NCI-H748 (cell line): ENCODE measurements around the gene KBTBD12.

Source experiments
- DNase-seq: peaks from one replicate; lab custom pipeline; 2025; ENCODE audit not compliant: unreplicated experiment; lab: John Stamatoyannopoulos, UW

Gene KBTBD12

DNA sequence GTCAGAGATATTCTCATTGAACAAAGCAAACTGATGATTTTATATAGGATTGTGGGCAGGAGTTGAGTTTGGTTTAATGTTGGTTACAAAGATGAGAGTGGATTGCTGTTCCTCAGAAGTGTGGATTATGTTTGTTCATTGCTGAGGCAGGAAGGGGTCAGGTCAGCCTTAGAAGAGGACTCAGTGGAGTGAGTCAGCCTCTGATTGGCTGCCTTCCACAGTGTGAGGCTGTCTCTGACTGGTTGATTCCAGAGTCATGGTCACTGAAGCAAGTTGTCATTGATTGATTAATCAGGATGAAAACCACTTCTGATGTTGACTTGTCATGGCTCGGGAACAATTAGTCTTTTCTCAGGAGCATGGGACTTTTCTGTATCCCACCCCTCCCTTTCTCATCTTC, 36.2 kb downstream of the KBTBD12 start:
- no peak for DNase-seq

- DNase-seq, result no peak
These were observed 38.3 kb downstream of the KBTBD12 start for GRCh38 chr3:127953091-127954035.

- no peak for DNase-seq
These were observed 39.6 kb downstream of the KBTBD12 start for GRCh38 chr3:127954640-127955039.

DNA sequence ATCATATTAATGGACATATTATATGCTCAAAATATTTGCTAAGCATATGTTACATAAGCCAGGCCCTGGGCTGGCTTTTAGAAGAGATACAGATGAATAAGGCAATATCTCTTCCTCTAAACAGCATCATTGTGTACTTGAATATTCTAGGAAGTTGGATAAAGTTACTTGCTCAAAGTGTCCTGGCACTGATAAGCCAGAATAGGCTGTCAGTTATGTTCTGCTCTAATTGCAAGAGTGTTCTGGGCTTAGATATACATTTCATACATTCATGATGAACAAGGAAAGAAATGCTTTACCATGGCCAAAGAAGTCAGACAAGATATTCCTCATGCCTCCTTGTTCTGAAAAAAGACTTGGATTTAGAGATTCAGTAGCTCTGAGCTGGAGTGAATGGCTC, 40.7 kb downstream of the KBTBD12 start:
- DNase-seq, result no peak

- DNase-seq, result no peak
These were observed 44.0 kb downstream of the KBTBD12 start for GRCh38 chr3:127959041-127959440.

DNA sequence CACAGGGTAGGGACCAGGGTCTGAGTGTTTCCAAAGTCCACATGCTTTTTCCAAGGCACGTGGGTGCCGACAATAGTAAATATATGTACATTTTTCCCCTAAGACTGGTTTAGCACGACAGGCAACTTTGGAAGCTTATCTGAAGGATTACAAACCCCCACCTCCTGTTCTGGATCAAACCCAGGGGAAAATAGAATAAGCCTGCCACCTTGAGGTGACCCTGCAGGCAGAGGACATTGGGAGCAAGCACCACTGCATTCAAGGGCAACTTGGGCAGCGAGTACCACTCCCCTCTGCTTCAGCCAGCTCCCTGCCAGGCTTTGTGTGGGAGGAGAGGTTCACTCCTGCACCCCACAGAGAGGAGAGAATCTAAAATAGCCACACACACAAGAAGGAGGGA, 44.8 kb downstream of the KBTBD12 start:
- peak; percentile 45 for DNase-seq

DNA sequence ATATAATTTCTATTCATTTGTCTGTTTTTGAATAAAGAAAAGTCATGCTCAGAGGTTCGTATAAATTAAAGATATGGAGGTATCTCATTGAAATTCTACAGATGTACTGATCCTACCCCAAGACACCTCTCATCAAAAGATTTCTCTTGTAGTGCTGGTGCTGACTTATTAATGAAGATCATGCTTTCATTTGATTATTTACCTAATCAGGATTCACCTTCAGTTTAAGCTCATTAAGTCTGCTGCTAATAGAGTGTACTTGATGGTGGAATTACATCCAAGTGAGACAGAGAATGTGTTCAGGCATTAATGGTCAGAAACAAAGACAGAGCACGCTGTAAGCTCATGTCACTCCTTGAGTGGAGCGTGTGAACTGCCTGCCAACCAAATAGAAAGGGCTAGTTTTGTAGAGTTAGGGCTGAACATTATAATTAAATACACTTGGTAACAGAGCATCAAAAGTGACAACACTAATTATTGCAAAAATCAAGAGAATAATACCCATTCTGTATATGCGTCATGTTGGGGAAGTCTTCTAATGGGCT, 45.5 kb downstream of the KBTBD12 start:
- no peak for DNase-seq

GRCh38 chr3:127961124-127961523, 46.1 kb downstream of the KBTBD12 start:
- DNase-seq, result no peak

- DNase-seq, result peak; percentile 4
These were observed 46.9 kb downstream of the KBTBD12 start for GRCh38 chr3:127961963-127962362.

- DNase-seq, result no peak
These were observed 47.9 kb downstream of the KBTBD12 start for GRCh38 chr3:127962937-127963336.

GRCh38 chr3:127964053-127964452, 49.0 kb downstream of the KBTBD12 start:
- peak; percentile 60 for DNase-seq

DNA sequence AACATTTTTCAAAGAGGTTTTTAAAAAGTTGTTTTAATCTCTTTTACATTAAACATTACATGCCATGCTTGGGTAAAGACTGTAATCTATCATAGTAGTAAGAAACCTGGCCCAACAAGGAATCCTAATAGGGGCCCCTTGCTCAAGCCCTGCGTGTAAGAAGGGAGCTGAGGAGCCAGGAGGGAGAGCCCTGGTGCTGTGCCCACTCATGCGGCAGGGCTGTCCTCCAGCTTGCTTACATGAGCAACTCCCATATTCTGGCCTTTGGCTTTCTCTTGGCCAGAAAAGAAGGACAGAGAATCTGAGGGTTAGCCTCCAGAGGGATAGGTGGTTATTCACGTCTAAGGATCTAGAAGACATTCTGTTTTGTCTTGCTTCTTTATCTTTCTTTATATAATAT, 49.8 kb downstream of the KBTBD12 start:
- no peak for DNase-seq

- DNase-seq, result no peak
These were observed 52.3 kb downstream of the KBTBD12 start for GRCh38 chr3:127967316-127967715.

GRCh38 chr3:127970966-127971592, 56.0 kb downstream of the KBTBD12 start:
- DNase-seq, result peak; percentile 43

- DNase-seq, result no peak
These were observed 59.2 kb downstream of the KBTBD12 start for GRCh38 chr3:127974226-127974625.

GRCh38 chr3:127975153-127976029, 60.4 kb downstream of the KBTBD12 start:
- DNase-seq, result no peak

DNA sequence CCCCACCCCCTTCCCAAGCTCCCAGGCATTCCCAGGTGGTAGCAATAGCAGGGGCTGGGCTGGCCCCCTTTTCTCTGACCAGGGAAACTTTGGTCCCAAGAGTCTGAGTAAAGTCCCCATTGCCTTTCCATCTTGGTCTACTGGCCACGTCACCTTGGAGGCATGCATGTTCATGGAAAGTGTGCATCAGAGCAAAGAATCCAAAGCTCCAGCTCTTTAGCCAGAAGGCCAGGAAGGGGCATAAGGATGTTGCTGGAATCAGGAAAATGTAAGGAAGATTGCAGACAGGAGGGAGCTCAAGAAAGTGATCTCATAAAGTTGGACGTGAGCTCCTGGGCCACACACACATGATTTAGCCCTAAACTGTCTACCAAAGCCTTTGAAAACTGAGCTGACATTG, 63.6 kb downstream of the KBTBD12 start:
- no peak for DNase-seq

- DNase-seq, result no peak
These were observed 64.4 kb downstream of the KBTBD12 start for GRCh38 chr3:127979473-127979872.

DNA sequence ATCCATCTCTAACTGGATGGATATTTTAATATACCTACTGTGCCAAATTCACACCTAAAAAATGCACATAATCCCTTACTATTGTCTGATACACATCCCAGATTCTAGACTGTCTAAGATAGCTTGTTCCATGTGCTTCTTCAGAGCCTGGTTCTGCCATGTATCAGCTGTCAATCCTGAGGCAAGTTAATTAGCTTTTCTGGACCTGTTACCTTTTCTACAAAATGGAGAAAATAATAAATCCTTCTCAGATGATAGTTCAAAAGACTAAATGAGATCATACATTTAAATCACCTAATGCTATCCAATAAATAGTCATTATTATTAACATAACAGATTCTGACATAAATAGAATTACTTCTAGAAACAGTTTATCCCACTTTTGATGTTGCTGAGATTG, 66.1 kb downstream of the KBTBD12 start:
- DNase-seq, result no peak

DNA sequence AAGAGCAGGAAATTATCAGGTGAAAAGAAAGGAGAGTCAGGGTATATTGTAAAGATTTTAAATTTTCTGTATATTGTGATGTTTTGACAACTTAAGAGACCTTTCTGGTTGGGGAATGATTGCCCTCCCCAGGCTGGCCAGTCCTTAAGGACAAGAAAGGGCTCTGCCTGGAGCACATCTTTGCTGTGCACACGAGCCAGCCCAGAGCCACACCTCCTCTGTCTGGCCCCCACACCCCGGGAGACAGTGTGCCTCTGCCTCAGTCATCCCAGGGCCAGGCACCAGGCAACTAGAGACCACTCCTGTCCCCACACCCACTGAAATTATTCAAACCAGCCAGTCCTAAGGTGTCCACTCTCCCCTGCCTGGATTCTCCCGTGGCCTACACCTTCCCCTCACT, 67.1 kb downstream of the KBTBD12 start:
- DNase-seq, result no peak
